ENCODE data around the gene KLK15.

Gene KLK15

DNA sequence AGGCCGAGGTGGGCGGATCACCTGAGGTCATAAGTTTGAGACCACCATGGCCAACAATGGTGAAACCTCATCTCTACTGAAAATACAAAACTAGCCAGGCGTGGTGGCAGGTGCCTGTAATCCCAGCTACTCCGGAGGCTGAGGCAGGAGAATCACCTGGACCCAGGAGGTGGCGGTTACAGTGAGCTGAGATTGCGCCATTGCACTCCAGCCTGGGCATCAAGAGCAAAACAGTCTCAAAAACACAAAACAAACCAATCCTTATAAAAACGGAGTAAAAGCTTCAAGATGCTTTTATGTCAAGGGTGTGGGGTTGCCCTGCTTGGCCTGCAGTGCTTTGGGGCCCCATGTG is 36.0 kb downstream of the KLK15 start:
- ATAC-seq: no peak

GRCh38 chr19:50796634-50797428 is 36.5 kb downstream of the KLK15 start:
- ATAC-seq: no peak

More for the DNA sequence above, 36.0 kb downstream of the KLK15 start:
- TF ChIP-seq GLIS3 (CRISPR knock-in tag; IDR thresholded peaks at IDR 0.05): no peak
- no peak for TF ChIP-seq ZNF565 (CRISPR knock-in tag; conservative IDR thresholded peaks at IDR 0.05; ENCODE audit: low read depth)
- TF ChIP-seq CREB5 (CRISPR knock-in tag; IDR thresholded peaks at IDR 0.05; ENCODE audit: low read depth): no peak
- no peak for TF ChIP-seq ZFP30 (CRISPR knock-in tag; IDR thresholded peaks at IDR 0.05)
- no peak for TF ChIP-seq CSRNP3 (CRISPR knock-in tag; IDR thresholded peaks at IDR 0.05)
- no peak for TF ChIP-seq RARB (CRISPR knock-in tag; IDR thresholded peaks at IDR 0.05)
- TF ChIP-seq ZFP3 (CRISPR knock-in tag; IDR thresholded peaks at IDR 0.05): no peak
- no peak for TF ChIP-seq ZC3H10 (CRISPR knock-in tag; IDR thresholded peaks at IDR 0.05)
- no peak for TF ChIP-seq ESRRG (CRISPR knock-in tag; IDR thresholded peaks at IDR 0.05)
- no peak for TF ChIP-seq TCF4 (CRISPR knock-in tag; IDR thresholded peaks at IDR 0.05; ENCODE audit: borderline replicate concordance)
- no peak for TF ChIP-seq BACH2 (CRISPR knock-in tag; IDR thresholded peaks at IDR 0.05; ENCODE audit: borderline replicate concordance)
- TF ChIP-seq PPARA (CRISPR knock-in tag; IDR thresholded peaks at IDR 0.05; ENCODE audit: borderline replicate concordance): no peak
- TF ChIP-seq, protein P1, sequence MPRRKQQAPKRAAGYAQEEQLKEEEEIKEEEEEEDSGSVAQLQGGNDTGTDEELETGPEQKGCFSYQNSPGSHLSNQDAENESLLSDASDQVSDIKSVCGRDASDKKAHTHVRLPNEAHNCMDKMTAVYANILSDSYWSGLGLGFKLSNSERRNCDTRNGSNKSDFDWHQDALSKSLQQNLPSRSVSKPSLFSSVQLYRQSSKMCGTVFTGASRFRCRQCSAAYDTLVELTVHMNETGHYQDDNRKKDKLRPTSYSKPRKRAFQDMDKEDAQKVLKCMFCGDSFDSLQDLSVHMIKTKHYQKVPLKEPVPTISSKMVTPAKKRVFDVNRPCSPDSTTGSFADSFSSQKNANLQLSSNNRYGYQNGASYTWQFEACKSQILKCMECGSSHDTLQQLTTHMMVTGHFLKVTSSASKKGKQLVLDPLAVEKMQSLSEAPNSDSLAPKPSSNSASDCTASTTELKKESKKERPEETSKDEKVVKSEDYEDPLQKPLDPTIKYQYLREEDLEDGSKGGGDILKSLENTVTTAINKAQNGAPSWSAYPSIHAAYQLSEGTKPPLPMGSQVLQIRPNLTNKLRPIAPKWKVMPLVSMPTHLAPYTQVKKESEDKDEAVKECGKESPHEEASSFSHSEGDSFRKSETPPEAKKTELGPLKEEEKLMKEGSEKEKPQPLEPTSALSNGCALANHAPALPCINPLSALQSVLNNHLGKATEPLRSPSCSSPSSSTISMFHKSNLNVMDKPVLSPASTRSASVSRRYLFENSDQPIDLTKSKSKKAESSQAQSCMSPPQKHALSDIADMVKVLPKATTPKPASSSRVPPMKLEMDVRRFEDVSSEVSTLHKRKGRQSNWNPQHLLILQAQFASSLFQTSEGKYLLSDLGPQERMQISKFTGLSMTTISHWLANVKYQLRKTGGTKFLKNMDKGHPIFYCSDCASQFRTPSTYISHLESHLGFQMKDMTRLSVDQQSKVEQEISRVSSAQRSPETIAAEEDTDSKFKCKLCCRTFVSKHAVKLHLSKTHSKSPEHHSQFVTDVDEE (CRISPR knock-in tag; IDR thresholded peaks at IDR 0.05): no peak
- TF ChIP-seq ARNTL (CRISPR knock-in tag; IDR thresholded peaks at IDR 0.05; ENCODE audit: borderline replicate concordance, low read depth): no peak
- no peak for TF ChIP-seq TOX (CRISPR knock-in tag; IDR thresholded peaks at IDR 0.05; ENCODE audit: borderline replicate concordance)

DNA sequence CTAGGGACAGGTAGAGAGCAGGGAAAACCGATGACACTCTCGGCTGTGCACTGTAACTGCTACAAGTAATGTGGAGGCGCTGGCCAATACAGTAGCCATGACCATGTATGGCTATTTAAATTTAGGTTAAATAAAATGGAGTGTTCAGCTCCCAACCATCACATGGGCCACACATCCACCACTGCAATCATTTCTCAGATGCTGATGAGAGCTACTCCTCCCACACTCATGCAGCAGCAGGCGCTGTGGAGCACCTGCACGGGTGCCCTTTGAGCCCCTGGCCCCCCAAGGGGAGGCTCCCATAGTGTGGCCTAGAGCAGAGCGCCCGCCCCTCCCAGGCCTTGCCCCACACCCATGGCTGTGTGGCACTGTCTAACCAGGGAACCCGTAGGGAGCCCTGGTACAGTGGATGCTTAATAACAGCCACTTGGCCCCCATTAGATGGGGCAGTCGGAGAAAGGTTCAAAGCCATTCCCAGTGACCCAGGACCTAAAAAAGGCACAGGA is 37.2 kb downstream of the KLK15 start:
- TF ChIP-seq GLIS3 (CRISPR knock-in tag; IDR thresholded peaks at IDR 0.05) (no peak), ZFP30 (CRISPR knock-in tag; IDR thresholded peaks at IDR 0.05) (no peak), ZC3H10 (CRISPR knock-in tag; IDR thresholded peaks at IDR 0.05) (no peak), RARB (CRISPR knock-in tag; IDR thresholded peaks at IDR 0.05) (no peak), ISL1 (CRISPR knock-in tag; IDR thresholded peaks at IDR 0.05) (no peak), OSR1 (CRISPR knock-in tag; IDR thresholded peaks at IDR 0.05) (no peak), CSRNP3 (CRISPR knock-in tag; IDR thresholded peaks at IDR 0.05) (no peak)
- TF ChIP-seq, protein P2, sequence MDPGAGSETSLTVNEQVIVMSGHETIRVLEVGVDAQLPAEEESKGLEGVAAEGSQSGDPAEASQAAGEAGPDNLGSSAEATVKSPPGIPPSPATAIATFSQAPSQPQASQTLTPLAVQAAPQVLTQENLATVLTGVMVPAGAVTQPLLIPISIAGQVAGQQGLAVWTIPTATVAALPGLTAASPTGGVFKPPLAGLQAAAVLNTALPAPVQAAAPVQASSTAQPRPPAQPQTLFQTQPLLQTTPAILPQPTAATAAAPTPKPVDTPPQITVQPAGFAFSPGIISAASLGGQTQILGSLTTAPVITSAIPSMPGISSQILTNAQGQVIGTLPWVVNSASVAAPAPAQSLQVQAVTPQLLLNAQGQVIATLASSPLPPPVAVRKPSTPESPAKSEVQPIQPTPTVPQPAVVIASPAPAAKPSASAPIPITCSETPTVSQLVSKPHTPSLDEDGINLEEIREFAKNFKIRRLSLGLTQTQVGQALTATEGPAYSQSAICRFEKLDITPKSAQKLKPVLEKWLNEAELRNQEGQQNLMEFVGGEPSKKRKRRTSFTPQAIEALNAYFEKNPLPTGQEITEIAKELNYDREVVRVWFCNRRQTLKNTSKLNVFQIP (CRISPR knock-in tag; IDR thresholded peaks at IDR 0.05; ENCODE audit: borderline replicate concordance, low read depth): no peak
- ATAC-seq: no peak

More at GRCh38 chr19:50796634-50797428, 36.5 kb downstream of the KLK15 start:
- no peak for TF ChIP-seq ZNF8 (CRISPR knock-in tag; IDR thresholded peaks at IDR 0.05)
- no peak for TF ChIP-seq ESRRG (CRISPR knock-in tag; IDR thresholded peaks at IDR 0.05)
- TF ChIP-seq PPARA (CRISPR knock-in tag; IDR thresholded peaks at IDR 0.05; ENCODE audit: borderline replicate concordance): no peak
- TF ChIP-seq ZFP30 (CRISPR knock-in tag; IDR thresholded peaks at IDR 0.05): no peak
- TF ChIP-seq, protein P2 (CRISPR knock-in tag; IDR thresholded peaks at IDR 0.05; ENCODE audit: borderline replicate concordance, low read depth): no peak
- no peak for TF ChIP-seq ISL1 (CRISPR knock-in tag; IDR thresholded peaks at IDR 0.05)
- TF ChIP-seq RARB (CRISPR knock-in tag; IDR thresholded peaks at IDR 0.05): no peak
- no peak for TF ChIP-seq ZFP3 (CRISPR knock-in tag; IDR thresholded peaks at IDR 0.05)
- no peak for TF ChIP-seq SNAI2 (CRISPR knock-in tag; IDR thresholded peaks at IDR 0.05)
- no peak for TF ChIP-seq OSR1 (CRISPR knock-in tag; IDR thresholded peaks at IDR 0.05)
- no peak for TF ChIP-seq CSDC2 (CRISPR knock-in tag; IDR thresholded peaks at IDR 0.05)
- no peak for TF ChIP-seq ZNF565 (CRISPR knock-in tag; conservative IDR thresholded peaks at IDR 0.05; ENCODE audit: low read depth)
- no peak for TF ChIP-seq BACH2 (CRISPR knock-in tag; IDR thresholded peaks at IDR 0.05; ENCODE audit: borderline replicate concordance)
